Measurements from ENCODE around the gene SLC29A3. TPM values are rescaled to one million over a fixed set of nuclear protein-coding genes. Genes with fewer than 3 reads are reported as not detected.

The SLC29A3 gene
- total RNA-seq, 3 donors from 2014 or later: 5.6 to 12.0 (median 6.2) TPM

DNA sequence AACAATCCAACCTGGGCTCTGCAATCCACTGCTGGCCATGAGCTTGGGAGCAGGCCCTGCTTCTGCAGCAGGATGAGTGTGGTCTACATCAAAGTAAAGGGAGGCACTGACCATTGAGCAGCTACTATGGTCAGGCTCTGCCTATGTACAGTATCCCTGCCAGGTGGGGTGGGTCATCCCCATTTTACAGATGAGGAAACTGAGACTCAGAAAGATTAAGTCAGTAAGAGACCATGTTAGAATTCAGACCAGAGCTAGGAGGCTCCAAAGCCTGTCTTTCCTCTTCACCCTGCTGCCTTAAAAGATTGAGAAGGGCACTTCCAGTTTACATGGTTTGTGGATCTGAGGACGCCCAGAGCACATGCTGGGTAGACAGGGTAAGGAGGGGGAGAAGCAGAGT lies 50.5 kb downstream of the SLC29A3 start:
- Histone ChIP-seq H3K27me3 (no peaks in the 10 kb centered on the region), H3K4me3 (no peak overlapping the region), H3K36me3 (no peaks in the 10 kb centered on the region), H3K9me3 (no peaks in the 10 kb centered on the region), H3K4me1 (no peaks in the 10 kb centered on the region), H3K27ac (no peak overlapping the region)
- no peak for TF ChIP-seq POLR2A (IDR thresholded peaks at IDR 0.05)
- TF ChIP-seq, protein P1, sequence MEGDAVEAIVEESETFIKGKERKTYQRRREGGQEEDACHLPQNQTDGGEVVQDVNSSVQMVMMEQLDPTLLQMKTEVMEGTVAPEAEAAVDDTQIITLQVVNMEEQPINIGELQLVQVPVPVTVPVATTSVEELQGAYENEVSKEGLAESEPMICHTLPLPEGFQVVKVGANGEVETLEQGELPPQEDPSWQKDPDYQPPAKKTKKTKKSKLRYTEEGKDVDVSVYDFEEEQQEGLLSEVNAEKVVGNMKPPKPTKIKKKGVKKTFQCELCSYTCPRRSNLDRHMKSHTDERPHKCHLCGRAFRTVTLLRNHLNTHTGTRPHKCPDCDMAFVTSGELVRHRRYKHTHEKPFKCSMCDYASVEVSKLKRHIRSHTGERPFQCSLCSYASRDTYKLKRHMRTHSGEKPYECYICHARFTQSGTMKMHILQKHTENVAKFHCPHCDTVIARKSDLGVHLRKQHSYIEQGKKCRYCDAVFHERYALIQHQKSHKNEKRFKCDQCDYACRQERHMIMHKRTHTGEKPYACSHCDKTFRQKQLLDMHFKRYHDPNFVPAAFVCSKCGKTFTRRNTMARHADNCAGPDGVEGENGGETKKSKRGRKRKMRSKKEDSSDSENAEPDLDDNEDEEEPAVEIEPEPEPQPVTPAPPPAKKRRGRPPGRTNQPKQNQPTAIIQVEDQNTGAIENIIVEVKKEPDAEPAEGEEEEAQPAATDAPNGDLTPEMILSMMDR (IDR thresholded peaks at IDR 0.05): no peak
- TF ChIP-seq POLR2AphosphoS5 (IDR thresholded peaks at IDR 0.05): no peak
- no peak for DNase-seq (ENCODE audit: low spot score in 2 of 2)
- intact Hi-C loops (cut with DNase I; ENCODE audit: low total_unique reads): loop anchor here (10.0 kb wide), 1 partner anchor 445 kb away; no protein-coding TSS in a partner anchor

- Histone ChIP-seq H3K9me3 (no peaks in the 10 kb centered on the region), H3K4me1 (no peaks in the 10 kb centered on the region), H3K4me3 (no peak overlapping the region), H3K27ac (no peak overlapping the region), H3K36me3 (no peaks in the 10 kb centered on the region), H3K27me3 (no peaks in the 10 kb centered on the region)
- DNase-seq (ENCODE audit: low spot score in 2 of 2): no peak
- intact Hi-C loops (cut with DNase I; ENCODE audit: low total_unique reads): loop anchor here (10.0 kb wide), 1 partner anchor 445 kb away; no protein-coding TSS in a partner anchor
- TF ChIP-seq POLR2A (IDR thresholded peaks at IDR 0.05): no peak
- no peak for TF ChIP-seq POLR2AphosphoS5 (IDR thresholded peaks at IDR 0.05)
- TF ChIP-seq, protein P1 (IDR thresholded peaks at IDR 0.05): no peak
Measured at GRCh38 chr10:71370031-71370430, 51.0 kb downstream of the SLC29A3 start.

DNA sequence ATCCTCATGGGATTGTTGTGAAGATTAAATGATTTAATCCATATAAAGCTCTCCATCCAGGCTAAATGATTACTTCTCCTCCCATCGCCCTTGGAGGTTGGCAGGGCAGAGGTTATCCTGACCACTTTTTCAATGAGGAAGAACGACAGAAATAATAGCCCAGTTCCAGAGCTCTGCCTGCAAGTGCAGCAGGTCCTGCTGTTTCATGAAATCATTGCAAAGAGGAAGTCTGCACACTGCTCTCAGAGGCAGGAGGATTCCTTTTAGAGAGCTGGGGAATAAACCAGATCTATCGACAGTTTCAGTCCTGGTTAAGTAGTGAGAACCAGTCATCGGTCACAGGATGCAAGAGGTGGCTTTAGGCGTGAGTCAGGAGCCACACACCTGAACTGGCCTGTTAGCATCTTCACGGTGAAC lies 52.7 kb downstream of the SLC29A3 start:
- no peaks in the 10 kb centered on the region for H3K36me3 ChIP-seq
- TF ChIP-seq POLR2A (IDR thresholded peaks at IDR 0.05): no peak
- TF ChIP-seq POLR2AphosphoS5 (IDR thresholded peaks at IDR 0.05): no peak
- TF ChIP-seq, protein P1 (IDR thresholded peaks at IDR 0.05): no peak
- H3K9me3 ChIP-seq: no peaks in the 10 kb centered on the region
- intact Hi-C loops (cut with DNase I; ENCODE audit: low total_unique reads): loop anchor here (10.0 kb wide), 1 partner anchor 443 kb away; no protein-coding TSS in a partner anchor
- no peak overlapping the region for H3K27ac ChIP-seq
- no peak overlapping the region for H3K4me3 ChIP-seq
- no peak for DNase-seq (ENCODE audit: low spot score in 2 of 2)
- H3K27me3 ChIP-seq: no peaks in the 10 kb centered on the region
- no peaks in the 10 kb centered on the region for H3K4me1 ChIP-seq

- H3K27me3 ChIP-seq: no peaks in the 10 kb centered on the region
- peak overlapping the region in 1 of 2 donors; percentile 32 for H3K27ac ChIP-seq
- DNase-seq (ENCODE audit: low spot score in 2 of 2): no peak
- H3K4me3 ChIP-seq: no peak overlapping the region
- no peaks in the 10 kb centered on the region for H3K4me1 ChIP-seq
- intact Hi-C loops (cut with DNase I; ENCODE audit: low total_unique reads): loop anchor here (10.0 kb wide), 1 partner anchor 442 kb away; no protein-coding TSS in a partner anchor
- TF ChIP-seq POLR2A (IDR thresholded peaks at IDR 0.05) (no peak), POLR2AphosphoS5 (IDR thresholded peaks at IDR 0.05) (no peak)
- TF ChIP-seq, protein P1 (IDR thresholded peaks at IDR 0.05): no peak
- H3K36me3 ChIP-seq: no peaks in the 10 kb centered on the region
- H3K9me3 ChIP-seq: no peaks in the 10 kb centered on the region
Measured at GRCh38 chr10:71372882-71373495, 53.9 kb downstream of the SLC29A3 start.

GRCh38 chr10:71374481-71375233 lies 55.6 kb downstream of the SLC29A3 start:
- Histone ChIP-seq H3K36me3 (no peaks in the 10 kb centered on the region), H3K4me1 (no peaks in the 10 kb centered on the region), H3K27me3 (no peaks in the 10 kb centered on the region), H3K4me3 (no peak overlapping the region), H3K27ac (no peak overlapping the region), H3K9me3 (no peaks in the 10 kb centered on the region)
- TF ChIP-seq, protein P1 (IDR thresholded peaks at IDR 0.05): no peak
- TF ChIP-seq POLR2A (IDR thresholded peaks at IDR 0.05) (no peak), POLR2AphosphoS5 (IDR thresholded peaks at IDR 0.05) (no peak)
- no peak for DNase-seq (ENCODE audit: low spot score in 2 of 2)
- intact Hi-C loops (cut with DNase I; ENCODE audit: low total_unique reads): loop anchor here (10.0 kb wide), 1 partner anchor 440 kb away; no protein-coding TSS in a partner anchor

Measured in breast epithelium (tissue), 4 donors.